ENCODE data around the gene CXCL5. TPM values are rescaled to one million over a fixed set of nuclear protein-coding genes. Genes with fewer than 3 reads are reported as not detected.

CXCL5 gene
- total and polyA plus RNA-seq, 2 of the 4 experiments (the other 2 are of a cell fraction) = 0.14 TPM; not detected in 1

DNA sequence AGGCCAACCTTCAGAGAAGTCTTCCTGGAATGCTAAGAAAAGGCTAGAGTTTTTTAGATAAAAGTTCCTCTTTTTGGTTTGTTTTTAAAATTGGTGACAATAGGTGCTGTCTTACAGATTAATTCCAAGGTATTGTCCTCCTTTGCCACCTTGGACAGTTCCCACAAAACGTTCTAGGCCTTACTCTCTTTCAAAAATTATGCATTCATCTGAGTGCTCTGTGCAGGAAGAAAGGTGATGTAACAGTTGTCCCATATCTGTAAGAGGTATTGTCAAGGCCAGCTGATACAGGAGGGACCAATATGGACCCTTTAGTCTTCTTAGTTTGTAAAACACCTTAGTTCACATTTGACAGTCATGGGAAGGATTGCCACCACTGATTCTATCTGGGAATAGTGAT, 15.9 kb upstream of the CXCL5 start:
- H3K23ac ChIP-seq (ENCODE audit: low read depth, low read length) = no peak overlapping the region
- no peak overlapping the region for H3K9ac ChIP-seq (ENCODE audit: low read depth, low read length)
- dilution Hi-C loops (cut with HindIII; ENCODE audit: low sequenced_read_pairs, unreplicated experiment) = no loop called here
- peaks cover 12% of the 10 kb centered on the region for H3K4me1 ChIP-seq (ENCODE audit: control insufficient read depth, insufficient read depth, low read length)
- H2BK20ac ChIP-seq (ENCODE audit: low read depth, low read length) = no peak overlapping the region
- no peak overlapping the region for H3K14ac ChIP-seq (replicated peaks; ENCODE audit: low read depth, low read length)
- in situ Hi-C loops (cut with MboI; ENCODE audit: low sequenced_read_pairs) = no loop called here
- DNase-seq (peak; percentile 12), ATAC-seq (ENCODE audit: low read depth) (no peak)
- WGBS, 2 experiments (ENCODE audit: extremely low coverage in 2 of 2, insufficient read length in 1 of 2) = no CpG with 5 or more reads among the region's 1 CpG
- H3K18ac ChIP-seq (ENCODE audit: low read depth, low read length) = no peak overlapping the region
- no peak overlapping the region for H2AFZ ChIP-seq (replicated peaks; ENCODE audit: low read length, poor library complexity)
- no peak overlapping the region for H3K4me2 ChIP-seq (ENCODE audit: low read depth, low read length)
- H3K79me1 ChIP-seq (ENCODE audit: low read depth in 1 of 2, low read length in 2 of 2) = no peaks in the 10 kb centered on the region
- no peak overlapping the region for H4K8ac ChIP-seq (ENCODE audit: low read depth in 2 of 2, low read length in 2 of 2)
- H3K27me3 ChIP-seq (ENCODE audit: control insufficient read depth, insufficient read depth, low read length) = 0 out of 2 replicates have a peak, but pooled peaks cover 2% of the 10 kb centered on the region
- intact Hi-C loops (cut with micrococcal nuclease) = no loop called here
- BruUV-seq (replicated peaks) = no TSS peak
- POLR2A ChIA-PET (ENCODE audit: unreplicated experiment) = no interaction called here
- no peak overlapping the region for H3K56ac ChIP-seq (ENCODE audit: extremely low read depth, insufficient read depth, low read length)
- H3K9me1 ChIP-seq (ENCODE audit: insufficient read depth, low read length) = peaks cover 12% of the 10 kb centered on the region
- H2BK120ac ChIP-seq (ENCODE audit: low read depth, low read length) = no peak overlapping the region
- no peak overlapping the region for H4K5ac ChIP-seq (ENCODE audit: low read depth, low read length)
- H3K4me3 ChIP-seq (ENCODE audit: insufficient read depth, low read depth, low read length) = no peak overlapping the region
- no peak overlapping the region for H3K27ac ChIP-seq (ENCODE audit: insufficient read depth, low read length)
- H2BK5ac ChIP-seq (ENCODE audit: low read depth, low read length, poor library complexity, severe bottlenecking) = no peak overlapping the region
- no peaks in the 10 kb centered on the region for H4K20me1 ChIP-seq (ENCODE audit: insufficient read depth, low read length)
- TF ChIP-seq CTCF (conservative IDR thresholded peaks at IDR 0.05; ENCODE audit: low read depth, low read length) = no peak
- TF ChIP-seq CEBPB (IDR thresholded peaks at IDR 0.05; ENCODE audit: low read depth, low read length) = no peak
- TF ChIP-seq MAFK (IDR thresholded peaks at IDR 0.05; ENCODE audit: low read depth, low read length) = no peak
- TF ChIP-seq MAZ (IDR thresholded peaks at IDR 0.05; ENCODE audit: borderline replicate concordance, low read depth, low read length) = no peak
- no peak overlapping the region for H3K4ac ChIP-seq (ENCODE audit: low read depth, low read length)
- H2AK5ac ChIP-seq (ENCODE audit: low read depth, low read length) = no peak overlapping the region
- H2BK15ac ChIP-seq (ENCODE audit: low read depth, low read length) = no peak overlapping the region; the same call in 2 of the 3 replicates
- no peaks in the 10 kb centered on the region for H3K36me3 ChIP-seq (ENCODE audit: control insufficient read depth, insufficient read depth, low read length)
- no peaks in the 10 kb centered on the region; the same call in 1 of the 2 replicates for H3K9me3 ChIP-seq (ENCODE audit: control insufficient read depth, insufficient read depth, low read length)
- no peak overlapping the region for H2AK9ac ChIP-seq (replicated peaks; ENCODE audit: low read depth, low read length, poor library complexity)
- CTCF ChIA-PET = no interaction called here
- H4K91ac ChIP-seq (ENCODE audit: insufficient read depth, low read depth, low read length) = no peak overlapping the region
